K562 (cell line): Measurements from ENCODE around the gene DIPK1B. TPM values are rescaled to one million over a fixed set of nuclear protein-coding genes. Genes with fewer than 3 reads are reported as not detected.
A peak's percentile ranks its signal among the peaks of the same experiment; 100 is the strongest.

Experiments
- ASH1L ChIP-seq: fragments of 450-650 bp; IDR thresholded peaks from 2 replicates; pipeline ENCODE4 v1.6.1; 2018; ENCODE audit warnings: borderline replicate concordance, mild to moderate bottlenecking, low read depth; ENCODE audit not compliant: partially characterized antibody
- CBX8 ChIP-seq: fragments of 200-600 bp; sonication (generic); IDR thresholded peaks from 2 replicates; pipeline ENCODE4 v1.6.1; 2012; ENCODE audit warnings: borderline replicate concordance, mixed run types, low read depth, mild to moderate bottlenecking, moderate library complexity, mixed read lengths, low read length, control low read depth, inconsistent platforms; ENCODE audit not compliant: poor library complexity, severe bottlenecking; ENCODE audit errors: extremely low read depth
- CLOCK ChIP-seq: fragments of 250-450 bp; sonication (Bioruptor Pico); IDR thresholded peaks from 2 replicates; pipeline ENCODE4 v1.4.0; 2020; ENCODE audit warnings: mild to moderate bottlenecking, moderate library complexity, borderline replicate concordance
- HMG20B ChIP-seq: fragments of 250-450 bp; sonication (Bioruptor Pico); IDR thresholded peaks from 2 replicates; pipeline ENCODE4 v1.5.0; 2021; ENCODE audit warnings: mild to moderate bottlenecking
- MAFF ChIP-seq: IDR thresholded peaks from 2 replicates; pipeline ENCODE4 v1.6.1; 2012; ENCODE audit warnings: low read length, improper control_type of control experiment
- MCM7 ChIP-seq, 2 experiments: fragments of 450-650 bp; IDR thresholded peaks; 2 replicates each; pipeline ENCODE4 v1.6.1; 2016 to 2018
- MGA ChIP-seq: fragments of 450-650 bp; IDR thresholded peaks from 2 replicates; pipeline ENCODE4 v1.6.1; 2016; ENCODE audit warnings: mild to moderate bottlenecking, moderate library complexity
- NONO ChIP-seq, 2 experiments: fragments of 200-400 bp in 1 of 2; fragments of 450-650 bp in 1 of 2; formaldehyde crosslinking in 1 of 2; IDR thresholded peaks; 2 replicates each; pipeline ENCODE4 v1.6.1; 2017; ENCODE audit warnings: low read depth in 2 of 2, mild to moderate bottlenecking in 2 of 2, moderate library complexity in 2 of 2, low read length in 1 of 2
- SRSF7 ChIP-seq: fragments of 200-400 bp; formaldehyde crosslinking; optimal IDR thresholded peaks from 2 replicates; pipeline ENCODE3; 2017; ENCODE audit warnings: mild to moderate bottlenecking, low read depth, low read length
- ZSCAN32 ChIP-seq: fragments of 450-650 bp; formaldehyde crosslinking; IDR thresholded peaks from 2 replicates; pipeline ENCODE4 v1.4.0; 2020; ENCODE audit warnings: mild to moderate bottlenecking, moderate library complexity
- polyA plus RNA-seq, 8 experiments: library from polyadenylated mRNA; depleted of rRNA in 4 of 8; stranded (reverse) in 5 of 8; unstranded in 3 of 8; fragments of >200 nt; fragmentation: Nextera tagmentation in 2 of 8; fragmentation: Illumina TruSeq in 1 of 8; extraction: Ambion mirVana in 2 of 8; extraction: Trizol in 1 of 8; gene quantifications; 2 replicates each; pipeline versions ENCODE4 v1.2.1 to v1.2.3, GENCODE V29; 2011 to 2014; ENCODE audit warnings: inconsistent platforms in 1 of 8, missing spikeins in 1 of 8
- total RNA-seq, 7 experiments: library from RNA; depleted of rRNA in 6 of 7; stranded (reverse); fragments of >200 nt in 6 of 7; fragmentation: Illumina TruSeq in 2 of 7; extraction: Trizol in 2 of 7; gene quantifications; 2 replicates each; pipeline versions ENCODE4 v1.2.1 to v1.2.3, GENCODE V29; 2011 to 2021; ENCODE audit warnings: low replicate concordance in 1 of 7

Gene DIPK1B
- total and polyA plus RNA-seq, 9 of the 15 experiments (the other 6 are each of a cell fraction or from before 2014, with no cell fraction given): 0.08 to 22.3 (median 5.9) TPM

- TF ChIP-seq MGA (no peak; the same call in 1 of the 2 replicates), ASH1L (no peak), CBX8 (no peak), HMG20B (CRISPR knock-in tag) (no peak), NONO (IDR thresholded peaks at IDR 0.05; ENCODE audit: low read depth in 2 of 2, low read length in 1 of 2) (peak; percentile 71 to 94; a peak in 2 of 4 replicates), SRSF7 (no peak), MCM7 (IDR thresholded peaks at IDR 0.05) (no peak), ZSCAN32 (CRISPR knock-in tag) (no peak), MAFF (no peak), CLOCK (CRISPR knock-in tag) (no peak)
These were observed 49.5 kb upstream of the DIPK1B start, which contains the start of gene EGFL7 (continued) for GRCh38 chr9:136662656-136663581.
